Stimulated activated CD4-positive, alpha-beta T cell treated with anti-CD3 and anti-CD28 coated beads, Interleukin-15, amount 100 ng/mL, for 48 hours (primary cell): ENCODE data around the gene KCNK2.
"Not testable (repeated sequence)": the region's sequence is repeated elsewhere in the genome, so short reads cannot be mapped to it uniquely, and the experiment has no call there.

ENCODE experiments used
- DNase-seq, 2 donors: peaks; one replicate each; pipeline ENCODE4 v3.0.0-alpha.2; 2020; ENCODE audit warnings: low read depth in 2 of 2

The KCNK2 gene

GRCh38 chr1:215156232-215156631 is 73.7 kb downstream of the KCNK2 start:
- no peak for DNase-seq

DNA sequence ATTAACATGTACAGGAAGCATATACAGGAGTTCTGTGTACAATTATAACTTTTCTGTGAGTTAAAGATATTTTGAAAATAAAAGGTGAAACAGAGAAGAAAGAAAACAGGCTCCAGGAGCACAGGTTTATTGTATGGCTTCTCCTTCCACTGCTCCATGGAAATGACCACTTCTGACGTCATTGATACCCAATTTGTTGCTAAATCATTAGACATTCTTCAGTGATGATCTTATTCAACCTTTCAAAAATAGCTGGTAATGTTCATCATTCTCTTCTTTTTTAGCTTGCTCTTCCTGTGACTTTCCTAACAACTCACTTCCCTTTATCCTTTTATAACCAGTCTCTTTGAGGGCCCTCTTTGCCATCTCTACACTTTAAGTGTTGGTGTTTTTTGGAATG is 77.8 kb downstream of the KCNK2 start:
- DNase-seq, result no peak

DNA sequence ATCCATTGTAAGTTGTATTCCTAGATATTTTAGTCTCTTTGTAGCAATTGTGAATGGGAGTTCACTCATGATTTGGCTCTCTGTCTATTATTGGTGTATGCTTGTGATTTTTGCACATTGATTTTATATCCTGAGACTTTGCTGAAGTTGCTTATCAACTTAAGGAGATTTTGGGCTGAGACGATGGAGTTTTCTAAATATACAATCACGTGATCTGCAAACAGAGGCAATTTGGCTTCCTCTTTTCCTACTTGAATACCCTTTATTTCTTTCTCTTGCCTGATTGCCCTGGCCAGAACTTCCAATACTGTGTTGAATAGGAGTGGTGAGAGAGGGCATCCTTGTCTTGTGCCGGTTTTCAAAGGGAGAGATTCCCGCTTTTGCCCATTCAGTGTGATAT is 80.6 kb downstream of the KCNK2 start:
- not testable (repeated sequence) for DNase-seq

DNA sequence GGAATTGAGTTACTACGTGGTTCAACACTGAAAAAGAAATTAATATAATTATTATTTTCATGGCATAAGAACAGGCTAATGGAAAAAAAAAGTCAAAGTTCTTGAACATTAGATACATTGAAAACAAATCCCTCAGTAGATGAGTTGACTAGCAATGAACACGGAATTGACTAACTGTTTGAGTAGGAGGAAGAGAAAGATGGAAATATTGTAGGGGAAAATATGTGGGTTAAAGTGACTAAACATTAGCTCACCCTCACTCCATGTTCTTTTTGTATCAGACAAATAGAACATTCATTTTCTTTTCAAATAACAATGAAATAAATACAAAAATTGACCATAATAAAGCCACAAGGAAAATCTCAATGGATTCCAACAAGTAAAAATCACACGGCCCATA is 84.3 kb downstream of the KCNK2 start:
- DNase-seq, result no peak

DNA sequence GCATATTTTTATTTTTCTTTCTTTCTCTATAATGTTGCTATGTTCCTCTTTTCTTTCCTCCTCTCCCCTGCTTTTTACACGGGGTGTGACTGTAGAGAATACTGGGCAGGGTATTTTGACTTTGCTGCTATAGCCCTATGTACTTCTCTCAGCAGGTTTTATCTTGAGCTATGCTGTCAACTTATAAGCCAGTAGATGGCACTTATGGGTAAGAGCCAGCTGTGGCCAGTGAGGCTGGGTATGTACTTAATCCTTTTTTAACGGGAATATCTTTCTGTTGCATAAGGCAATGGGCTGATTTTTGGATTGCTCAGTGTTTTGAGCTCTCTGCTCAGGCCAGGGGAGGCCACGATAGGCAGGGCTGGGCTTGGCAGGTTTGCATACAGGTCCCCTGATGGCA is 99.0 kb downstream of the KCNK2 start:
- no peak for DNase-seq

GRCh38 chr1:215185067-215185620 is 102.6 kb downstream of the KCNK2 start:
- no peak for DNase-seq

GRCh38 chr1:215188302-215188950 is 105.9 kb downstream of the KCNK2 start:
- no peak for DNase-seq

DNA sequence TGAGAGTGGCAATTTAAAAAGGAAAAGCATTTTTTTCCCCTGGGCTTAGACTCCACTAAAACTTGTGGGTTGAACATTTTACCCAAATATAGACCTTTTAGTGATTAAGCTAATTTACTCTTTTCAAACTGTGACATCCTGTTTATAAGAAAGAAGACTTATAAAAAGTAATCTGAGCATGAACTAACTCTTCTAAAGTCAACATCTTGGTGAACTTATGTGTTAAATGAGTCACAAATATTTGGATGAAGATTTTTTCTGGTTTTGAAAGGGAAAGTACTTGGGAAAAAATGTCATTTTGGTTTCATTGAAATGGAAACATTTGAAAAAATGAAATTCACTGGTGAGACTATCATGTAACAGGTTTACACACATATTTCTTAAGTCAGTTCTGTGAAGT is 109.8 kb downstream of the KCNK2 start:
- DNase-seq, result no peak

DNA sequence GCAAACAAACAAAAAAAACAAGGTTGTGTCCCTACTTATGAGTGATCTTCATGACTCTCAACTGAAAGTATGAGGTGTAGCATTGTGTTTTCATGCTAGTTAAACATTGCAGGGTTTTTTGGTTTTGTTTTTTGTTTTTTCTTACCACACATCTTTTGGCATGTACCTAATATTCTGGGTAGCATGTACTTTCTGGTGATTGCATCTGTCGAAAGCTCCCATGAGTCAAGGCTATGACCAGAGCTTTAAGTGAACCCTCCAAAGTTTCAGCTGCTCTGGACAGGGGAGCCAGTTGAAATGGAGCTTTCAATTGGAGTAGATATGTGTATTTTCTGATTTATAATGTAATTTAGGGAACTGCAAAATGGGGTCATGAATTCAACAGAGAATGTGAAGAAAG is 115.5 kb downstream of the KCNK2 start:
- DNase-seq, result no peak

GRCh38 chr1:215200121-215200520 is 117.6 kb downstream of the KCNK2 start:
- DNase-seq, result no peak

- DNase-seq, result no peak
These were observed 118.7 kb downstream of the KCNK2 start for GRCh38 chr1:215201283-215201682.

- DNase-seq, result no peak
These were observed 120.3 kb downstream of the KCNK2 start for GRCh38 chr1:215202868-215203267.

DNA sequence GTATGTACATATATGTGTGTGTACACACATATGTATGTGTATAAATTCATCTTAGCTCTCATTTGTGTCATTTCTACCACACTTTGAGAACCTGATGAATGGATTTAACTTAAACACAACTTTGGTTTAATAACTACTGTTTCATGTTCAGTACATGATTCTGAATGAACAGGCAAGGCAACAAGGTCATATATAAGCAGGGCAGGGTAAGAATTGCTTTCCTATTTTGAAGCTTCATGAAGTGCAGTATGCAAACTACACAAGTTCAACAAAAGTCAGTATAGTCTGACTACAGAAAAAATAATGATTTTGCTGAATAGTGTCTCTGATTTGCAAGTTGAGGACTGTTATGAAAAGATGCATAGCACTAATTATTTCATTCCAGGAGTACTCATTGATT is 127.6 kb downstream of the KCNK2 start:
- no peak for DNase-seq

DNA sequence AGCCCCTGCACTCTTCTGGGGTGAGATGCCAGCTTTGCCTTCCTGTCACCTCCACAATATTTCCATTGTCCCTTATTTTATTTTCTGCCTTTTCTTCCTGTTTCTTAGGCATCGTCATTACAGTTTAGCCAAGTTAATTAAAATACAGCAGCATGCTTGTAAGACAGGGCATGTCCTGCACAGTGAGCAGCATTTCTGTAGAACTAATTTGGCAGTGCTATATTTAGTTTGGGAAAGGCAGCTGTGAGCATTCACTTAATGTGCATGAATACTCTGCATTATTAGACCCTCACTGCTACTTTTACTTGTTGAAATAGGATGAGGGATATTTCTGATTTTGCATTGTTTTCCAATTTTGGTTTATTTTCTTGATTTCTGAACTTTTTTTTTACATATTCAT is 133.3 kb downstream of the KCNK2 start:
- DNase-seq, result no peak

DNA sequence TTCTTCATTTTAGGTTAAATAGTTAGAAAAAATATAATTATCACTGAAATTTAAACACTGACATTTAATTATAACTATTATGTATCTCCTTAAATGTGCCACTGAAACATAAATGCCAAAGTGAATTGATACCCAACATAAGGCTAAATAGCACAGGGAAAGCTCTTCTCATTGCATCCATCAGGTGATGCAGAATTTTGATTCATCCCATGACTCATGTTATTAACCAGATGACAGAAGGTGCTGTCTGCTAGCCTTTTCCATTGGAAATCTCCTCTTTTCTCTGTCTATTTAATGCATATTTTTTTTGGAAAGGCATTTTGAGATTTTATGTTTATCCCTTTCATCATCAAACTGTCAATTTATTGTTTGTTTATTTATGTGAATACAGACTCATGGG is 136.8 kb downstream of the KCNK2 start:
- no peak for DNase-seq

GRCh38 chr1:215220346-215220745 is 137.8 kb downstream of the KCNK2 start:
- no peak for DNase-seq

DNA sequence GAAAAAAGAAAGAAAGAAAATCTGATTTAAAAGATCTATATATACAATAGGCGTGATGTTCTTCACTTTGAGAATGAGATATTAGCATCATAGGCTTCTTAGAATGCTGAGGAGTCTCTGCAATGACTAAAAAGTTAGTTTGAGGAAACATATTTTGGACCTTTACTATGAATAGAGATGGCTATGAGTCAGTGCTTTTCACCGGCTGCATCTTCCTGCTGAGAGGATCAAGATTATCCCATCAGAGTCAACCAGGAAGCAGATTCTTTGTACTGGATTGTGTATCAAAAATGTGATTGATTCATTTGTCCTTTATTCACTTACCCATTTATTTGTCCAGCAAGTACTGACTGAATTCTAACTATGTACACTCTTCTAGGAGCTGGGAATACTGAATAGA is 144.2 kb downstream of the KCNK2 start:
- no peak for DNase-seq

DNA sequence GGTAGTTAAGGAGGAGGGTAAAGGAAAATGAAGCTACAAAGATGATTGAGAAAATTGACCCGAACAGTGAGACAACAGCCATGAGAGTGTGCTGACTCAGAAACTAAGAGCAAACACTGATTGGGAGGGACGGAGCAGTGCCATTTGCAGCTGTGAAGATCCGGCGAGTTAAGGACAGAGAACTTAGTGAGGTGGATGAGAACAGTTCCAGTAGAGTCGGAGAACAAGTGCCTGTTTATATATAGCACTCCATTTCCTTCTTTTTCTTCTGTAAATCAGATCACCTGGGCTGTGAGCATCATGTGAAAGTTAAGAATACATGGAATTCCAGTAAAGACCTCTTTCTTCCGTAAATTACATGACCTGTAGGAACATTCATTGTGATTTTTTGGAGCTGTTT is 145.7 kb downstream of the KCNK2 start:
- no peak for DNase-seq

DNA sequence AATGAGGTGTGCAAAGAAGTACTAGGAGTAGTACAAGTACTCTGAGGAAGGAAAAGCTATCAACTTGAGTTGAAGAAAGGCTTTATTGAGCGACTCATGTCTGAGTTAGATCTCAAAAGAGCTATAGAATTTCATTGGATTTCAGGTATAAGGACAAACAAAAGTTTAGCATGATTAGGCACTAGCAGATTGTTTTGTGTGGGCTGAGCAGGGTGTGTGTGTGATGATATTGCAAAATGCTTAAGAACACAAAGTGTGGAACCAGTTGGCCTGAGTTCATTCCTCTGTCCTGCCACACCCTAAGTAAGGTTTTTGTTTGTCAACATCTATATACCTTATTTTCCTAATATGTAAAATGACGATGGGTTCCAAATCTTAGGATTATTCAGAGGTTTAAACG is 158.9 kb downstream of the KCNK2 start:
- no peak for DNase-seq

DNA sequence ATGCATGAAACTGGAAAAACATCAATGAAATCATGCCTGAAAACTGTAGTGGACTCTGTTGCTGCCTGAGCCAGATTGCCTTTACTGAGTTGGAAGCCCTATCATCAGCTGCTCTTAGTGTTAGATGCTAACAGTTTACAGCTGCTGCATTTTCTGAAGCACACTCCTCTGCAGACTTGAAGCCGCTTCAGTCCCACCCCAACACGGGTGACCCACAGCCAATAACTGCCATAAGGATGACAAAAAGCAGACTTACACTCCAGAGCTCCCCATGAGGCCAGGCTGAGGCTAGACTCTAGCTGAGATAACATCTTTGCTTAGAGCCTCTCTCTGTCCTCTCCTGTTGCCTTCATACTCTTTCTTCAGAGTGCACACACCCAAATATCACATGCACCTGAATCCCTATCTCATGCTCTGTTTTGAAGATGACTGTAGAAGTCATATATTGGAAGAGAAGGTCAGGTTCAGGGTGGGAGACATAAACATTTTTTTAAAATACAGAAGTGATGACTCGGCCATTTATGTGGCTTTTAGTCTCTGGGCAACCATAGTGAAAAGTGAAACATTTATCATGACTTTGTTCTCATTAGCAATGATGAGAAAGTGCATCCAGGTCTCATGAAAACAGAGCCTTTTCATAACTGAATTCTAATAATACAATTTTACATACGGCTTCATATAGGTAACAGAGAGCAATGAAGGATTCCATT is 161.0 kb downstream of the KCNK2 start:
- no peak for DNase-seq

DNA sequence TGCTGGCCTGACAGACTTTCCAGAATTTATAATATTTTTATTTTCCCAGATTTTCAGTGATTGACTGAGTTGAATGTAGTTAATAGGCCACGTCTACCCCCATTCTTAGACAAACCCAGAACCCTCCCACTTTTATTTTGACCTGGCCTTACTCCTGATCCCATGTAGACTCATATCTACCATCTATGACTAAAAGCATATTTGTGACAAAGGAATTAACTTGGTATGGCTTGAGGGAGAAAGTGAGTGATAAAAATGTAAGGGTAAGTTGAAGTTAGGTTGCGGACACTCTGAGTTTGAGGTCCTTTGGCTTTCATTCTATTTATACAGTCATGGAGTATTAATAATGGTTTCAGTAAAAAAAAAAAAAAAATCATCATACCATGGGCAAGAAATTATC is 168.4 kb downstream of the KCNK2 start:
- no peak for DNase-seq

DNA sequence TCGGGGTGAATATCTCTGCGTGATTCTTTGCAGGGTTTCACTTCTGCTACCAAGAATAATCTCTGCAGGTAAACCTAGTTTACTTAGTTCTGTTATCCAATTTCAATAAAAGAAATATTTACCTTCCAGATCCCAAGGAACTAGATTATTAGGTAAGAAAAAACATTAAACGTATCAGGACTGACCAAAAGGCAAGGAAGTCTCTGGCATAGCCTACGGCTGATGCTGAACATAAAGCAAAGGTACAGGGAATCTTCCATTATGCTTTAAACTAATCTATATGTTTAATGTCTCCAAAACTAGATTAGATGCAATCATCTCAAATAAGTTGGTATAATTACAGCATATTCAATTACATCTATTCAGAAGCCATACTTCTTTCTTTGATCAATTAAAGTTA is 168.9 kb downstream of the KCNK2 start:
- no peak for DNase-seq

DNA sequence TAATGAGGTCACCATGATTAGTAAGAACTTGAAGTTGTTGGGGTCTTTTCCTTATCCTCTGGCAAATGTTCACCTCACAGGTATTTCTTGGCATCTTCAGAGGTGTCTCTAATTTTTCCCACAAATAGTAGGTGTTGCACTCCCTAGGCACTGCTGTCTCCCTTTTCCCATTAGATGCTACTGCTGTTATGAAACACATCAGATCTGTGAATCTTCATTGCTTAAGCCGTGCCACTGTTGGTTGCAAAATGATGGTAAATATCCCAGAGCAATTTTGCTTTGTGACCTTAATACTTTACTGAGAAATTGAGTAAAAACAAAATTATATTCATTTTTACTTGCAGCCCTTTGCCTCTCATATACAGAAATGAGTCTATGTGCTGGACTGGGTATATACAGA is 169.6 kb downstream of the KCNK2 start:
- DNase-seq, result no peak
